Measurements from ENCODE around the gene ADGRV1. TPM values are rescaled to one million over a fixed set of nuclear protein-coding genes. Genes with fewer than 3 reads are reported as not detected.
A peak's percentile ranks its signal among the peaks of the same experiment; 100 is the strongest.

ADGRV1 gene
- total and polyA plus RNA-seq, 2 donors (not counting 3 experiments of a cell fraction or from before 2014, with no cell fraction given): 0.11 to 0.55 TPM

DNA sequence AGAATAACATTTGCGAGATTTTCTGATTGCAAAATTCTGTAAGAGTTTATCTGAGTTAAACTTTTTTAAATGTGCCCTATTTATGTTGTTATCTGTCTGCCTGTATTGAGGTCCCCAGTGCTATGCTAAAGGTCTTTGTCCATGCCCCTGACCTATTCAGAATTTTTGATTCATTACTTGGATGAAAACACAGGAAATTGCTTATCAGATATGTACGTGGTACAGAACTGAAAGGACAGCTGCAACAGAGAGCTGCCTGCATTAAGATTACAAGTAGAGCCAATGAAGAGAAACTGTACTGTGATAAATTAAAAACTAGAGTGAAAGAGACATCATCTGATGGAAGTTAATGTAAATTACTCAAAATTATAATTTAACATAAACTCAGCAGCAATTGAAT is 408.8 kb downstream of the ADGRV1 start:
- FAIRE-seq (peak; percentile 26), DNase-seq (ENCODE audit: low read depth, low spot score) (peak; percentile 94)
- Histone ChIP-seq H3K4me3 (replicated peaks in 1 of 3; ENCODE audit: insufficient read depth in 1 of 3, low read depth in 1 of 3, low read length in 3 of 3) (no peak overlapping the region), H3K4me1 (ENCODE audit: control insufficient read depth, extremely low read depth, insufficient read depth, low read length) (peaks cover 38% of the 10 kb centered on the region), H3K36me3 (ENCODE audit: control insufficient read depth in 2 of 2, extremely low read depth in 1 of 2, insufficient read depth in 2 of 2, low read length in 2 of 2) (no peaks in the 10 kb centered on the region), H3K9me1 (replicated peaks; ENCODE audit: control insufficient read depth, extremely low read depth, insufficient read depth, low read length) (no peaks in the 10 kb centered on the region), H3K9ac (replicated peaks; ENCODE audit: extremely low read depth, insufficient read depth, low read length) (peak overlapping the region; percentile 7), H3K27ac (ENCODE audit: insufficient read depth, low read depth, low read length) (peak overlapping the region; percentile 57), H3K4me2 (ENCODE audit: insufficient read depth, low read length) (peak overlapping the region; percentile 27), H3K79me2 (ENCODE audit: control insufficient read depth, insufficient read depth, low read length) (no peaks in the 10 kb centered on the region), H4K20me1 (replicated peaks; ENCODE audit: control insufficient read depth, extremely low read depth, insufficient read depth, low read length) (no peaks in the 10 kb centered on the region), H3K9me3 (replicated peaks; ENCODE audit: control insufficient read depth, insufficient read depth, low read length) (no peaks in the 10 kb centered on the region), H3K27me3 (ENCODE audit: control insufficient read depth in 2 of 2, insufficient read depth in 2 of 2, low read length in 2 of 2) (no peaks in the 10 kb centered on the region), H2AFZ (ENCODE audit: low read depth, low read length) (peak overlapping the region; percentile 20)
- dilution Hi-C loops (cut with MboI; ENCODE audit: extremely low pct_ligation_motif_present, low sequenced_read_pairs) (no loop called here), intact Hi-C loops (cut with micrococcal nuclease) (loop anchor here (1.0 to 10.0 kb wide), 5 partner anchors 86 to 443 kb away; partner anchors contain the start of gene LYSMD3)
- CTCF ChIA-PET: interaction anchor here (0.9 to 2.8 kb wide), 9 partner anchors 11 to 418 kb away, joined by 3 to 11 read pairs (median 7); partner anchors contain the start of gene ARRDC3
- TF ChIP-seq GATA2 (IDR thresholded peaks at IDR 0.05; ENCODE audit: insufficient read depth, insufficient read length, low read depth, low read length) (peak; percentile 96), JUN (IDR thresholded peaks at IDR 0.05; ENCODE audit: borderline replicate concordance, insufficient read depth, insufficient read length, low read depth) (peak; percentile 19), CTCF (IDR thresholded peaks at IDR 0.05; ENCODE audit: extremely low read depth in 1 of 2, insufficient read depth in 1 of 2, low read depth in 1 of 2, low read length in 2 of 2) (no peak), EZH2 (IDR thresholded peaks at IDR 0.05; ENCODE audit: borderline replicate concordance, low read depth, low read length, severe bottlenecking) (no peak), FOS (IDR thresholded peaks at IDR 0.05; ENCODE audit: borderline replicate concordance, insufficient read depth, low read length) (peak; percentile 39), POLR2AphosphoS5 (IDR thresholded peaks at IDR 0.05; ENCODE audit: insufficient read depth, low read depth, low read length) (peak; percentile 28), MYC (IDR thresholded peaks at IDR 0.05; ENCODE audit: low read depth, low read length) (no peak), POLR2A (IDR thresholded peaks at IDR 0.05; ENCODE audit: low read depth, low read length) (no peak)
- TF ChIP-seq, protein P1, sequence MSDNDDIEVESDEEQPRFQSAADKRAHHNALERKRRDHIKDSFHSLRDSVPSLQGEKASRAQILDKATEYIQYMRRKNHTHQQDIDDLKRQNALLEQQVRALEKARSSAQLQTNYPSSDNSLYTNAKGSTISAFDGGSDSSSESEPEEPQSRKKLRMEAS (IDR thresholded peaks at IDR 0.05; ENCODE audit: insufficient read depth, insufficient read length): no peak
- POLR2A ChIA-PET: interaction anchor here (0.7 to 1.6 kb wide), 4 partner anchors 11 to 806 kb away, joined by 3 to 4 read pairs (median 4); partner anchors contain the start of gene ARRDC3
- BruUV-seq (replicated peaks): no TSS peak
